Fibroblast of villous mesenchyme (primary cell): ENCODE data around the gene ESD. TPM values are rescaled to one million over a fixed set of nuclear protein-coding genes. Genes with fewer than 3 reads are reported as not detected.
"Not testable (repeated sequence)": the region's sequence is repeated elsewhere in the genome, so short reads cannot be mapped to it uniquely, and the experiment has no call there.

Experiments
- DNase-seq: peaks from one replicate; pipeline ENCODE4 v3.0.0-alpha.2; 2010; ENCODE audit warnings: low read depth
- H3K4me3 ChIP-seq: 2 replicates; pipeline ENCODE4 v1.5.1; 2011; ENCODE audit warnings: low read depth, mild to moderate bottlenecking, low read length
- total RNA-seq: library from RNA; depleted of rRNA; stranded (reverse); fragments of >200 nt; gene quantifications from 2 replicates; pipeline ENCODE4 v1.2.3, GENCODE V29; 2012
- TF ChIP-seq, protein P1 (sequence below): IDR thresholded peaks from 2 replicates; pipeline ENCODE4 v1.5.1; 2012; ENCODE audit warnings: low read depth, mild to moderate bottlenecking, low read length; ENCODE audit not compliant: insufficient read depth

Gene ESD
- total RNA-seq, 1 donor, result 118 TPM

DNA sequence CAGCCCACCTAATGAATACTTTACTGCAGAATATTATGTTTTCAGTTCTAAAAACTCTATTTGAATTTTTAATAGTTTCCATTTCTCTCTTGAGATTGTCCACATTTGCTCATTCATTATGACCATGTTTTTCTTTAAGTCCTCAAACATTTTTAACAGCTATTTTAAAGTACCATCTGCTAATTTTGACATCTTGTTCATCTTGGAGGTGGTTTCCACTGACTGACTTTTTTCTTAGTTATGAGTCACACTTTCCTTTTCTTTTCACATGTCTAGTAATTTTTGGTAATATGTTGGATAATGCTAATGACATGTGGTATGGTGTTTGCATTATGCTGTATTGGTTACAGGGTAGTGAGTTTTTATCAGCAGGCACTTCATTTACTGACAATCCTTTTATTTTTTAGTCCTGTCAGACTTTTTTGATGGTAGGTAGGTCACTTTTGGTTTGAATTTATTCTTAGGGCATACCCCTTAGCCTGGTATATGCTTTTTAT lies 15.4 kb upstream of the ESD start:
- no peak overlapping the region for H3K4me3 ChIP-seq
- TF ChIP-seq, protein P1, sequence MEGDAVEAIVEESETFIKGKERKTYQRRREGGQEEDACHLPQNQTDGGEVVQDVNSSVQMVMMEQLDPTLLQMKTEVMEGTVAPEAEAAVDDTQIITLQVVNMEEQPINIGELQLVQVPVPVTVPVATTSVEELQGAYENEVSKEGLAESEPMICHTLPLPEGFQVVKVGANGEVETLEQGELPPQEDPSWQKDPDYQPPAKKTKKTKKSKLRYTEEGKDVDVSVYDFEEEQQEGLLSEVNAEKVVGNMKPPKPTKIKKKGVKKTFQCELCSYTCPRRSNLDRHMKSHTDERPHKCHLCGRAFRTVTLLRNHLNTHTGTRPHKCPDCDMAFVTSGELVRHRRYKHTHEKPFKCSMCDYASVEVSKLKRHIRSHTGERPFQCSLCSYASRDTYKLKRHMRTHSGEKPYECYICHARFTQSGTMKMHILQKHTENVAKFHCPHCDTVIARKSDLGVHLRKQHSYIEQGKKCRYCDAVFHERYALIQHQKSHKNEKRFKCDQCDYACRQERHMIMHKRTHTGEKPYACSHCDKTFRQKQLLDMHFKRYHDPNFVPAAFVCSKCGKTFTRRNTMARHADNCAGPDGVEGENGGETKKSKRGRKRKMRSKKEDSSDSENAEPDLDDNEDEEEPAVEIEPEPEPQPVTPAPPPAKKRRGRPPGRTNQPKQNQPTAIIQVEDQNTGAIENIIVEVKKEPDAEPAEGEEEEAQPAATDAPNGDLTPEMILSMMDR, result no peak
- DNase-seq, result no peak

DNA sequence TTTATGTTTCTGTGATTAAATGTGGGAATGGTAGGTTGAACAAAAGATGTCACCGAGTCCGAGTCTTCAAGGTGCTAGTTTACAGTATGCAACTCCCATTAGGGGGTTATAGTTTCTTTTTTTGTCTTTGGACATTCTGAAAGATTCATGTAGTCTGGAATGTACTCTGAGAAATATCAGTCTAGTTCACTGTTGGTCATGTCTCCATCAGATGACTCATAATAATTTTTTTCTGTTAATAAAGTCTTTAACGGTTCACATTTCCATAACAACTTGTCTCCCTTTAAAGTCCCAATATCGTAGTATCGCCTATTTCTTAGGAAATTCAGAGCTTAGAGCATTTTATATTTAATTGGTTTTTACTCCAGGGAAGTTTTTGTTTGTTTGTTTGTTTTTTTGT lies 13.5 kb upstream of the ESD start:
- TF ChIP-seq, protein P1, result no peak
- H3K4me3 ChIP-seq, result no peak overlapping the region
- DNase-seq, result no peak

DNA sequence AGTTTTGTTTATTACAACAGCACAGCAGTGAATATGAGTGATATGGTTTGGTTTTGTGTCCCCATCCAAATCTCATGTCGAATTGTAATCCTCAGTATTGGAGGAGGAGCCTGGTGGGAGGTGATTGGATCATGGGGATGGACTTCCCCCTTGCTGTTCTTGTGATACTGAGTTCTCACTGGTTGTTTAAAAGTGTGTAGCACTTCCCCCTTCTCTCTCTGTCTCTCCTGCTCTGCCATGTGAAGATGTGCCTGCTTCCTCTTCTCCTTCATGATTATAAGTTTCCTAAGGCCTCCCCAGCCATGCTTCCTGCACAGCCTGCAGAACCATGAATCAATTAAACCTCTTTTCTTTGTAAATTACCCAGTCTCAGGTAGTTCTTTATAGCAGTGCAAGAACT lies 8.0 kb upstream of the ESD start:
- not testable (repeated sequence) for DNase-seq, H3K4me3 ChIP-seq

DNA sequence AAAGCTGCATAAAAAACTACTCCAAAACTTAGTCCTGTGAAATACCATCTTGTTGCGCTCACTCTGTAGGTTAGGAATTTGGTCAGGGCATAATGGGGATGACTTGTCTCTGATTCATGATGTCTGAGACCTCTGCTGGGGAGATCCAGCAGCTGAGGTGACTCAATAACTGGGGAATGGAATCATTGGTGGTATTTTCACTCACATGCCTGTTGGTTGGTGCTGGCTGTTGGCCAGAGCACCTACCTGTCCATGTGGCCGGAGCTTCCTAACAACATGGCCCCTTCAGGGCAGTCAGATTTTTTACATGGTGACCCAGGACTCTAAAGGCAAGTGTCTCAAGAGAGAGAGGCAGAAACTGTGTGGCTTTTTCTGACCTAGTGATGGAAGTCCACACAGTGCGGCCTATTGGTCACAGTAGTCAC lies 7.4 kb upstream of the ESD start:
- TF ChIP-seq, protein P1, result no peak
- H3K4me3 ChIP-seq, result no peak overlapping the region
- DNase-seq, result peak; percentile 53

DNA sequence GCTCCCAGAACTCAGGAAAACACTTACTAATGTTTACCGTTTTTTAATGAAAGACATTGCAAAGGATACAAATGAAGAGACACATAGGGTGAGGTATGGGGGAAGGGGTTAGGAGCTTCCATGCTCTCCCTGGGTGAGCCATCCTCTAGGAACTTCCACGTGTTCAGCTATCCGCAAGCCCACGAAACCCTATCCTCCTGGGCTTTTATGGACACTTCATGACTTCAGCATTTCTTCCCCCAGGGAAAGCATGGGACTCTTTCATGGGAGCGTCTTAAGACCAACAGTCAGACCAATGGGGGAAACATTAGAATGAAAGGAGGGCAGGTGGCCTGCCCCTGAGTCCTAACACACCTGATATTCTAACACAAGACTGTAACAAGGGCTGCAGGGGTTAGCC lies 6.6 kb upstream of the ESD start:
- H3K4me3 ChIP-seq, result no peak overlapping the region
- DNase-seq, result peak; percentile 16
- TF ChIP-seq, protein P1, result no peak

DNA sequence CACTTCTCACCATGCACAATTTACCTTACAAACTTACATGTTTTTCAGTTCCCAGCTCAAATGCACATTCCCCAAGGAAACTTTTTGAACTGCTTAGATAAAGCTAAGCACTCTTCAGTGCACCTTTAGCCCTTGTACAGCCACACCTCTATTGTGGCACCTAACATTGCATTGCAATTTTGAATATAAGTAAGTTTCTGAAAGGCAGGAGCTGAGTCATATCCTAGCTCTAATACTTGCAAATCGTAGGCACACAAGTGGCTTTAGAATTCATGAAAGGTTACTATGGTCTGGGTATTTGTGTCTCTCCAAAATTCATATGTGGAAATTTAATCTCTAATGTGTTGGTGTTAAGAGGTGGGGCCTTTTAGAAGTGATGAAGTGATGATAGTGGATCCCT lies 4.9 kb upstream of the ESD start:
- H3K4me3 ChIP-seq, result no peak overlapping the region
- no peak for DNase-seq
- TF ChIP-seq, protein P1, result no peak

DNA sequence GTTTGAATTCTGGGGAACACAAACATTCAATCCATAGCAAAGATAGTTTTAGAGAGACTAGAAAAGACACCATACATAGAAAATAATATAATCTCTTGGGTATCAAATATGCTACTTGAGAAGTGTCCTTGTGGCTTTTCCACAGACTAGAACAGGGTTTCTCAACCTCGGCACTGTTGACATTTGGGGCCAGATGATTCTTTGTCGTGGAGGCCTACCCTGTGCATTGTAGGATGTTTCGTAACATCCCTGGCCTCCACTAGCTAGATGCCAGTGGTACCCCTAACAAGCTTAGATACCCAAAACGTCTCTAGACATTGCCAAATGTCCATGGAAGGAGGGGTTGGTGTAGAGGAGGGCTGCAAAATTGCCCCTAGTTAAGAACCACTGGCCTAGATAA lies 2.2 kb upstream of the ESD start:
- H3K4me3 ChIP-seq, result no peak overlapping the region
- TF ChIP-seq, protein P1, result no peak
- DNase-seq, result no peak
